Psoas muscle (tissue), 8 donors: ENCODE data around the gene MMAB. TPM values are rescaled to one million over a fixed set of nuclear protein-coding genes. Genes with fewer than 3 reads are reported as not detected.

ENCODE experiments used
- ATAC-seq, 4 donors: fragments of 200-7000 bp; cut with Tn5 transposase; one replicate each; pipeline ENCODE4 v1.9.1; 2020; ENCODE audit warnings: moderate library complexity in 3 of 4, mild to moderate bottlenecking in 2 of 4
- DNase-seq, 2 donors: peaks; one replicate each; pipeline ENCODE4 v3.0.0-alpha.2; 2020
- H3K27ac ChIP-seq: fragments of 200-600 bp; one replicate; pipeline ENCODE4 v1.8.0; 2022
- H3K27me3 ChIP-seq, 3 donors: fragments of 200-600 bp in 1 of 3; one replicate each; pipeline versions ENCODE4 v1.6.1 to v1.8.0; 2013 to 2022; ENCODE audit warnings: low read length in 2 of 3, mild to moderate bottlenecking in 2 of 3, moderate library complexity in 1 of 3; ENCODE audit not compliant: insufficient read depth in 3 of 3
- H3K36me3 ChIP-seq, 2 donors: fragments of 200-600 bp in 1 of 2; one replicate each; pipeline versions ENCODE4 v1.6.1 to v1.8.0; 2013 to 2022; ENCODE audit warnings: low read depth in 1 of 2, mild to moderate bottlenecking in 1 of 2, moderate library complexity in 1 of 2; ENCODE audit not compliant: insufficient read depth in 1 of 2
- H3K4me1 ChIP-seq: fragments of 200-600 bp; one replicate; pipeline ENCODE4 v1.8.0; 2022
- H3K4me3 ChIP-seq: fragments of 200-600 bp; one replicate; pipeline ENCODE4 v1.8.0; 2022; ENCODE audit warnings: mild to moderate bottlenecking
- H3K9me3 ChIP-seq: fragments of 200-600 bp; one replicate; pipeline ENCODE4 v1.8.0; 2022
- CTCF ChIP-seq: fragments of 200-600 bp; IDR thresholded peaks from one replicate; pipeline ENCODE4 v1.8.0; 2022; ENCODE audit warnings: antibody characterized with exemption
- WGBS, 3 donors: extraction: QIAGEN DNeasy Blood & Tissue Kit; methylation state at CpG; one replicate each; pipeline versions ENCODE4 v1.1.6 to v1.1.7; 2013; 5-methylcytosine and 5-hydroxymethylcytosine counted together
- intact Hi-C, 2 donors: fragments of 100-400 bp; cut with DNase I; formaldehyde crosslinking; loops; one replicate each; pipeline versions ENCODE4 v1.11.0 to v1.14.2; 2022
- polyA plus RNA-seq, 3 donors: library from polyadenylated mRNA; stranded (reverse); fragments of 200-250 nt; gene quantifications; one replicate each; pipeline ENCODE4 v1.2.3, GENCODE V29; 2013
- total RNA-seq, 4 donors: library from RNA; stranded (reverse); fragmentation: NEBNext Ultra II Directional in 2 of 4; extraction: Animal tissue kit (Norgen Biotek cat#: 25700) in 2 of 4; gene quantifications; one replicate each; pipeline versions ENCODE4 v1.2.1 to v1.2.4, GENCODE V29; 2021 to 2023
- donor health status: healthy with polysubstance abuse.
- donor health status: DM: no; HTN: no; CAD: no; lungs with moderate emphysema.
- donor health status: Bipolar disorder and iron deficiency.
- donor health status: healthy.
- donor health status: DM: yes; HTN: yes; CAD: no.
- donor health status: DM: no; HTN: no; CAD: no.
- donor health status: DM: no; HTN: no; CAD: no.
- donor health status: DM: yes; HTN: yes; CAD: no.

MMAB gene
- total and polyA plus RNA-seq, 7 donors = 17.3 to 43.3 (median 34.1) TPM

DNA sequence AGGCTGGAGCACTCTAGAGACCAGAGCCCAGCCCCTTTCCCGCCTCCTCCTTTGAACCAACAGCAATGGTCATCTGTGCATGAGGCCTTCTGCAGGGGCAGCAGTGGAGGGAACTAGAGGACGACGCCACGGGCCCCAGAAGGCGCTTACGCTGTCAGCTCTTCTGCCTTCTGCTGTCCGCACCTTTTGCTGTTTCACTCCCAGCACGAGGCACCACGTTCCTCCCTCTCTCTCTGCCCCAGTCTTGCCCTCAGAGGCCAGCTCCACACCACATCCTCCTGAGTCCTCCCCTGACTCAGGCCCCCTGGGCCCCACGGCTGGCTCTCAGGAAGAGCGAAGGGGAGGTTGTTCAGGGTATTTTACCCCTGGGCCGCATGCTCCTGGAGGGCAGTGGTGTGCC is 15.5 kb downstream of the MMAB start:
- TF ChIP-seq CTCF = no peak
- 78 to 82% (median 79%) methylated on average over 12 of the region's 12 CpGs for WGBS, 3 donors
- Histone ChIP-seq H3K27ac (no peak overlapping the region), H3K9me3 (no peaks in the 10 kb centered on the region), H3K4me3 (no peak overlapping the region), H3K4me1 (no peaks in the 10 kb centered on the region), H3K36me3 (peaks cover 0 to 40% of the 10 kb centered on the region in 2 donors), H3K27me3 (peaks cover 0 to 7% (median 2%) of the 10 kb centered on the region in 3 donors)
- ATAC-seq (no peak), DNase-seq (no peak)
- intact Hi-C loops = no loop called here

GRCh38 chr12:109557200-109557599 is 16.1 kb downstream of the MMAB start:
- peak; percentile 50 to 84 (median 72) for ATAC-seq
- 72 to 91% (median 73%) methylated on average over 10 of the region's 10 CpGs for WGBS, 3 donors
- peak in 1 of 2 donors; percentile 62 for DNase-seq
- Histone ChIP-seq H3K4me1 (no peaks in the 10 kb centered on the region), H3K36me3 (peaks cover 0 to 34% of the 10 kb centered on the region in 2 donors), H3K27ac (no peak overlapping the region), H3K4me3 (no peak overlapping the region), H3K27me3 (peaks cover 0 to 13% (median 5%) of the 10 kb centered on the region in 3 donors), H3K9me3 (no peaks in the 10 kb centered on the region)
- no peak for TF ChIP-seq CTCF
- intact Hi-C loops = no loop called here

DNA sequence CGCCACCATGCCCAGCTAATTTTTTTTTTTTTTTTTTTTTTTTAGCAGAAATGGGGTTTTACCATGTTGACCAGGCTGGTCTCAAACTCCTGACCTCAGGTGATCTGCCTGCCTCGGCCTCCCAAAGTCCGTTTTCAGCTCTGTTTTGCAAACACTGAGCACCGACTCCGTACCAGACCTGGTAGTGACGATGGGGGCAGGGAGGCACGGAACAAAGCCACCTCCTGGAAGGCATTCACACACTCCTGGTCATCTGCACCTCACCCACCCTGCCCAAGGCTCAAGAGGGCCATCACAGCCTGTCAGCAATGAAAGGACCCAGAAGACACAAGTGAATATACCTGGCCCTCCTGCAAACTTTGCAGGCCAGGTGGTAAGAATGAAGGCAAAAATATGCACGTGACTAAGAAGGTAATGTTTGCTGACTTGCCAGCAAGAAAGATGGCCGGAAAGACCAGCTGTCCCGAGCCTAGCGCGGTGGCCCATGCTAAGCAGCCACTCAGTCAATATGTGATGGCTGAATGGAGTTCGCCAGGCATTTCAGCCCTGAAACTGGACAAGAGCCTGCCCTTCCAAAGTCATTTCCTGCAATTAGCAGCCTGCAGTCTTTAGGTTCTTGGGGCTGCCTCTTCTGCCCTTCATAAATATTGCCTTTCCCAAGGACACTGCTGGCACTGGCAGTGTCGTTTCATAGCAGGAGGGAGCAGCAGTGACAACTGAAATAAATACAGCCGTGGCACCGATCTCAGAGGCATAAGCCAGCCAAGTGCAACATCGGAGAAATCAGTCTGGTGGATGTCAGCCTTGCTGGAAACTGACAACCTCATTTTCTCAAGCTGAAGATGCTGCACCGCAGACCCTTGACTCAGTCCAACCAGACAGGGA is 17.6 kb downstream of the MMAB start:
- TF ChIP-seq CTCF = no peak
- WGBS, 3 donors = 63 to 71% (median 67%) methylated on average over 18 of the region's 18 CpGs
- no peak overlapping the region for H3K4me3 ChIP-seq
- H3K9me3 ChIP-seq = no peaks in the 10 kb centered on the region
- peak in 2 of 4 donors; percentile 19 to 30 for ATAC-seq
- no peak overlapping the region for H3K27ac ChIP-seq
- peaks cover 0 to 26% (median 5%) of the 10 kb centered on the region in 3 donors for H3K27me3 ChIP-seq
- H3K4me1 ChIP-seq = no peaks in the 10 kb centered on the region
- no peak for DNase-seq
- peaks cover 0 to 20% of the 10 kb centered on the region in 2 donors for H3K36me3 ChIP-seq
- intact Hi-C loops = no loop called here

- H3K36me3 ChIP-seq = peaks cover 0 to 12% of the 10 kb centered on the region in 2 donors
- no peaks in the 10 kb centered on the region for H3K4me1 ChIP-seq
- no peak overlapping the region for H3K27ac ChIP-seq
- H3K4me3 ChIP-seq = no peak overlapping the region
- WGBS, 3 donors = 57 to 73% (median 60%) methylated on average over 6 of the region's 6 CpGs
- peaks cover 0 to 34% (median 10%) of the 10 kb centered on the region in 3 donors for H3K27me3 ChIP-seq
- intact Hi-C loops = no loop called here
- no peak for DNase-seq
- ATAC-seq = no peak
- H3K9me3 ChIP-seq = no peaks in the 10 kb centered on the region
- TF ChIP-seq CTCF = no peak
Observed at GRCh38 chr12:109554761-109555160, 18.5 kb downstream of the MMAB start.
